Neural progenitor cell (in vitro differentiated cells): ENCODE measurements around the gene TLNRD1. TPM values are rescaled to one million over a fixed set of nuclear protein-coding genes. Genes with fewer than 3 reads are reported as not detected.

ENCODE experiments used
- DNase-seq: peaks from one replicate; pipeline ENCODE4 v3.0.0-alpha.2; 2016; ENCODE audit warnings: low spot score
- H2AFZ ChIP-seq: fragments of 200-600 bp; sonication (generic); replicated peaks from 2 replicates; pipeline ENCODE4 v1.6.1; 2016; ENCODE audit warnings: antibody characterized with exemption
- H3F3A ChIP-seq: fragments of 200-600 bp; sonication (generic); 2 replicates; pipeline ENCODE4 v1.6.1; 2016; ENCODE audit warnings: antibody characterized with exemption, low read depth
- H3K27ac ChIP-seq: fragments of 200-600 bp; sonication (generic); 2 replicates; pipeline ENCODE4 v1.5.1; 2016; ENCODE audit warnings: mild to moderate bottlenecking
- H3K27me3 ChIP-seq: fragments of 200-600 bp; sonication (generic); 2 replicates; pipeline ENCODE4 v1.6.1; 2016; ENCODE audit warnings: mild to moderate bottlenecking, moderate library complexity
- H3K36me3 ChIP-seq: fragments of 200-600 bp; sonication (generic); 2 replicates; pipeline ENCODE4 v1.5.1; 2016
- H3K4me1 ChIP-seq: fragments of 200-600 bp; sonication (generic); 2 replicates; pipeline ENCODE4 v1.6.1; 2016; ENCODE audit warnings: mixed run types
- H3K4me2 ChIP-seq: fragments of 200-600 bp; sonication (generic); 2 replicates; pipeline ENCODE4 v1.6.1; 2016
- H3K4me3 ChIP-seq: fragments of 200-600 bp; sonication (generic); 2 replicates; pipeline ENCODE4 v1.5.1; 2016
- H3K79me2 ChIP-seq: fragments of 200-600 bp; sonication (generic); 2 replicates; pipeline ENCODE4 v1.6.1; 2016; ENCODE audit warnings: low read depth
- H3K9ac ChIP-seq: fragments of 200-600 bp; sonication (generic); 2 replicates; pipeline ENCODE4 v1.6.1; 2016
- H3K9me3 ChIP-seq: fragments of 200-600 bp; sonication (generic); 2 replicates; pipeline ENCODE4 v1.5.1; 2016; ENCODE audit warnings: low read depth
- H4K20me1 ChIP-seq: fragments of 200-600 bp; sonication (generic); 2 replicates; pipeline ENCODE4 v1.6.1; 2016; ENCODE audit warnings: low read depth
- H3K27ac Mint-ChIP-seq: 3 replicates; pipeline ENCODE4 v1.8.0; 2021; ENCODE audit warnings: mixed read lengths
- H3K27me3 Mint-ChIP-seq: 2 replicates; pipeline ENCODE4 v1.8.0; 2022; ENCODE audit warnings: low read depth, mild to moderate bottlenecking, inconsistent platforms, moderate library complexity, mixed read lengths; ENCODE audit not compliant: insufficient read depth
- H3K36me3 Mint-ChIP-seq: 3 replicates; pipeline ENCODE4 v1.8.0; 2021; ENCODE audit warnings: mixed read lengths
- H3K4me1 Mint-ChIP-seq: 3 replicates; pipeline ENCODE4 v1.8.0; 2021; ENCODE audit warnings: mixed read lengths
- H3K4me3 Mint-ChIP-seq: 3 replicates; pipeline ENCODE4 v1.8.0; 2021; ENCODE audit warnings: mild to moderate bottlenecking, moderate library complexity, mixed read lengths
- H3K9me3 Mint-ChIP-seq: 3 replicates; pipeline ENCODE4 v1.8.0; 2020; ENCODE audit warnings: mixed read lengths
- EZH2 ChIP-seq: fragments of 200-600 bp; sonication (generic); IDR thresholded peaks from 2 replicates; pipeline ENCODE4 v1.6.1; 2017; ENCODE audit warnings: antibody characterized with exemption, mild to moderate bottlenecking, moderate library complexity
- EZH2phosphoT487 ChIP-seq: fragments of 200-600 bp; sonication (generic); IDR thresholded peaks from 2 replicates; pipeline ENCODE4 v1.6.1; 2017; ENCODE audit warnings: antibody characterized with exemption
- total RNA-seq: library from RNA; depleted of rRNA; stranded (reverse); fragments of >200 nt; gene quantifications from 2 replicates; pipeline ENCODE4 v1.2.3, GENCODE V29; 2015; ENCODE audit warnings: low replicate concordance
- TF ChIP-seq, protein P1 (sequence below): fragments of 200-600 bp; sonication (generic); IDR thresholded peaks from 2 replicates; pipeline ENCODE4 v1.5.1; 2017; ENCODE audit warnings: antibody characterized with exemption, mild to moderate bottlenecking

TLNRD1 gene
- total RNA-seq, 1 donor from 2014 or later: 7.3 TPM

DNA sequence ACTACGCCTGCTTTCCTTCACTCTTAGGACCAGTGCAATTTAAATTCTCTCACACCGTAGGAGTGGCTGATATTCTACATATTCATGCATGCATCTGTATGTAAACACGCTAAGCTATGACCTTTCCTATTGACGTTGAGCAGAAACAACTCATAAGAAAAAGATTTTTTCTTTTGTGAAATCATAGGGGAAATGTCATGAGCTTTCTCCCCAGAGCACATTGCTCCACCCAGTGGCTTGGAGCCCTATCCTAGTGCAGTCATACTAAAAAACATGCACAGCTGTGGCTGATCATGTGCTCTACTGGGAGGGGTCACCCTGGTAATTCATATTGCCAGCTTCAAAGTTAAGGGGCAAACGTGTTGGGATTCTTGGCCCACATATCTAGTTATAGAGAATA is 9.3 kb upstream of the TLNRD1 start:
- H3K4me3 Mint-ChIP-seq: no peak overlapping the region

DNA sequence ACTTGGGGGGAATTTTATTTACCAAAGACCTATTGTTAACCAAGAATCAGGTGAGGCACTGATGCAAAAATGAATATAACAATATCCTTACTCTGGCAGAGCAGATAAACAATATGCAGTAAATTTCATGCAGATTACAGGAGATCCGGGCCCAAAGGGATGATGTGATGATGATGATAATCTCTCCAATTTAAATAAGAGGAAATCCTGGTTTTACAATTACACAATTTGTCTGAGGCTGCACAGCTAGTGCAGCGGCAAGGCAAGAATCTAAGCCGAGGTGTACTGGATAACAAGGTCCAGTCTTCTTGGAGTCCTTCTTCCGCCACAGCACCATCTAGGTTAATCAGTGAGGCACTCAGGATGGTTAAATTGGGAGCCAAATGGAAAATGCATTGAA is 8.7 kb upstream of the TLNRD1 start:
- no peak overlapping the region for H3K4me2 ChIP-seq
- Mint-ChIP-seq H3K27ac (no peak overlapping the region), H3K27me3 (peaks cover under 1% of the 10 kb centered on the region)

More for the DNA sequence above, 9.3 kb upstream of the TLNRD1 start:
- Histone ChIP-seq H3K9ac (no peak overlapping the region), H3K36me3 (no peaks in the 10 kb centered on the region), H3K27me3 (no peaks in the 10 kb centered on the region), H3K4me2 (no peak overlapping the region), H3K4me3 (no peak overlapping the region), H4K20me1 (peaks cover 23% of the 10 kb centered on the region), H3K79me2 (peaks cover 31% of the 10 kb centered on the region), H3K4me1 (peaks cover 27% of the 10 kb centered on the region), H3K27ac (no peak overlapping the region), H3K9me3 (no peaks in the 10 kb centered on the region), H2AFZ (no peak overlapping the region), H3F3A (peaks cover 12% of the 10 kb centered on the region)
- H3K36me3 Mint-ChIP-seq: no peaks in the 10 kb centered on the region
- no peaks in the 10 kb centered on the region for H3K27me3 Mint-ChIP-seq
- TF ChIP-seq, protein P1, sequence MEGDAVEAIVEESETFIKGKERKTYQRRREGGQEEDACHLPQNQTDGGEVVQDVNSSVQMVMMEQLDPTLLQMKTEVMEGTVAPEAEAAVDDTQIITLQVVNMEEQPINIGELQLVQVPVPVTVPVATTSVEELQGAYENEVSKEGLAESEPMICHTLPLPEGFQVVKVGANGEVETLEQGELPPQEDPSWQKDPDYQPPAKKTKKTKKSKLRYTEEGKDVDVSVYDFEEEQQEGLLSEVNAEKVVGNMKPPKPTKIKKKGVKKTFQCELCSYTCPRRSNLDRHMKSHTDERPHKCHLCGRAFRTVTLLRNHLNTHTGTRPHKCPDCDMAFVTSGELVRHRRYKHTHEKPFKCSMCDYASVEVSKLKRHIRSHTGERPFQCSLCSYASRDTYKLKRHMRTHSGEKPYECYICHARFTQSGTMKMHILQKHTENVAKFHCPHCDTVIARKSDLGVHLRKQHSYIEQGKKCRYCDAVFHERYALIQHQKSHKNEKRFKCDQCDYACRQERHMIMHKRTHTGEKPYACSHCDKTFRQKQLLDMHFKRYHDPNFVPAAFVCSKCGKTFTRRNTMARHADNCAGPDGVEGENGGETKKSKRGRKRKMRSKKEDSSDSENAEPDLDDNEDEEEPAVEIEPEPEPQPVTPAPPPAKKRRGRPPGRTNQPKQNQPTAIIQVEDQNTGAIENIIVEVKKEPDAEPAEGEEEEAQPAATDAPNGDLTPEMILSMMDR: no peak
- no peak for TF ChIP-seq EZH2phosphoT487
- no peak for TF ChIP-seq EZH2
- H3K27ac Mint-ChIP-seq: no peak overlapping the region
- H3K4me1 Mint-ChIP-seq: peaks cover 26% of the 10 kb centered on the region
- H3K9me3 Mint-ChIP-seq: peaks cover 3% of the 10 kb centered on the region
- no peak for DNase-seq

DNA sequence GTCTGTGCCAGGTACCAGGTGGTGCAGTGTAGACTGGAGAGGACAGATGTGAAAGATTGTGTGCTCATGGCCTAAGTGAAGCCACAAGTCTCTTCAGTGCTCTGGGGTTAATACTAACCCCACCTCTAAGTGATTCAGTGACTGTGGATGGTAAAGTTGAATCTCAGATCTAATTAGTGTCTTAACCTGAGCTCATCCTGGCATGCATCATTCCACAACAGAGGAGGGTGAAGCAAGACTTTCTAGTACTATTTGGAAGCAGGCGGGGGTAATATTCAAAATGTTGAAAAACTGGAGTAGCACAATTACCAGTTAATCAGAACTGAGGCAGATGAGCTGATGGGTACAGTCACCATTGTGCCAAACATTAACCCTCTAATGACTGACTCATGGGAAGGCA is 8.3 kb upstream of the TLNRD1 start:
- no peak for TF ChIP-seq EZH2phosphoT487
- TF ChIP-seq, protein P1: no peak
- no peak for TF ChIP-seq EZH2
- Histone ChIP-seq H3K36me3 (no peaks in the 10 kb centered on the region), H3K9ac (no peak overlapping the region), H4K20me1 (peaks cover 13% of the 10 kb centered on the region), H3K9me3 (no peaks in the 10 kb centered on the region), H3K79me2 (peaks cover 21% of the 10 kb centered on the region), H3K27ac (no peak overlapping the region), H3K4me2 (no peak overlapping the region), H3K27me3 (no peaks in the 10 kb centered on the region), H3K4me1 (peaks cover 21% of the 10 kb centered on the region), H2AFZ (no peak overlapping the region), H3F3A (peaks cover 14% of the 10 kb centered on the region), H3K4me3 (no peak overlapping the region)
- peaks cover 19% of the 10 kb centered on the region for H3K4me1 Mint-ChIP-seq
- H3K27me3 Mint-ChIP-seq: peaks cover 2% of the 10 kb centered on the region
- DNase-seq: no peak
- H3K9me3 Mint-ChIP-seq: peaks cover 5% of the 10 kb centered on the region
- no peak overlapping the region for H3K4me3 Mint-ChIP-seq
- H3K36me3 Mint-ChIP-seq: no peaks in the 10 kb centered on the region
- H3K27ac Mint-ChIP-seq: no peak overlapping the region

More for the DNA sequence above, 8.7 kb upstream of the TLNRD1 start:
- Histone ChIP-seq H3K36me3 (no peaks in the 10 kb centered on the region), H3K27me3 (no peaks in the 10 kb centered on the region), H3K9ac (no peak overlapping the region), H3K27ac (no peak overlapping the region), H2AFZ (no peak overlapping the region), H3K9me3 (no peaks in the 10 kb centered on the region), H3K4me3 (no peak overlapping the region), H4K20me1 (peaks cover 17% of the 10 kb centered on the region), H3K79me2 (peaks cover 25% of the 10 kb centered on the region), H3F3A (peaks cover 12% of the 10 kb centered on the region), H3K4me1 (peaks cover 26% of the 10 kb centered on the region)
- Mint-ChIP-seq H3K4me1 (peaks cover 21% of the 10 kb centered on the region), H3K4me3 (no peak overlapping the region), H3K36me3 (no peaks in the 10 kb centered on the region), H3K9me3 (peaks cover 4% of the 10 kb centered on the region)
- DNase-seq: no peak
- TF ChIP-seq, protein P1: no peak
- TF ChIP-seq EZH2phosphoT487: no peak
- TF ChIP-seq EZH2: no peak
